ENCODE measurements around the gene PACSIN2.

The PACSIN2 gene

DNA sequence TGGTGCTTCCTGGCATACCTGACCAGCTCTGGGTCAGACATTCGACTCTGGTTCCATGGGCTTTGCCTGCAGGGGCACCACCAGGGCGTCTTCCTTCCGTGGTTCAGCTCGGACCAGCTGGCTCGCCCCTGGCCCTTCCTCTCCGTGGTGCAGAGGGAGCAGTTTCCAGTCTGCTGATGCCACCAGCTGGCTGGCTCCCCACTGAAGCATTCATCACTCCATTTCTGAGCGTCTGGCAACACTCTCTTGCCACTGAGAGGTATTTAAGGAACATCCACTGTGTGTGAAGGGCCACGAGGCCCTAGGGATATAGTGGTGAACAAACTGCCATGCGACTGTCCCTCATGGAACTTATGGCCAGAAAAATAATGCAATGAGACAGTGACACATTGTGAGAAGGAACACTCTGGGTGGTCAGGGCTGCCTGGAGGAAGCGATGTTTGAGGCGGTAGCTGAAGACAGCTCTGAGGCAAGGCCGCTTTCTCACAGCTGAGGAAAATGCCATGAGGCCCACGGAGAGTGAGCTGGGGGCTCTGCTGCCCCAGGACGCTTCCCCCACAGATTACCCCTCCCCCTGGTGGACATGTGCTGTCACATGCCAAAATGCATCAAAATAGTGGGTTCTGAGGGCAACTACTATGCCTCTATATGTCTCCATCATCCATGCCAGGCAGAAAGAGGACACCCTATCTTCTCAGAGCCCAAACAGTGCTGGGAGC is 113.0 kb downstream of the PACSIN2 start:
- no peak for DNase-seq

DNA sequence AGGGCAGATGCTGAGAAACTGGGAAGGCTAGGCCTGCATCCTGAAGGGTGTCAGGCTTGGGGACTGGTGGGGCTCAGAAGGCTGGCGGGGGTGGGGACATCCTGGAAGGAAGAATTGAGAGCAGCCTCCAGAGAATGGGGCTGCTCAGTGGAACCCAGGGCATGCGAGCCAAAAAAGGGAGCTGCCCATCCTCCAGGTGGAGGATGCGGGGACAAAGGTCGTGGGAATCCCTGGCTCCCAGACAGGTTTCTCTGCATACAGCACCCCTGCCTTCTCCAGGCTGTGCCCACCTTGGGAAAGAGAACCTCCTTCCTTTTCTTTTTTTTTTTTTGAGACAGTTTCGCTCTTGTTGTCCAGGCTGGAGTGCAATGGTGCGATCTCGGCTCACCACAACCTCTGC is 117.0 kb downstream of the PACSIN2 start:
- no peak for DNase-seq

DNA sequence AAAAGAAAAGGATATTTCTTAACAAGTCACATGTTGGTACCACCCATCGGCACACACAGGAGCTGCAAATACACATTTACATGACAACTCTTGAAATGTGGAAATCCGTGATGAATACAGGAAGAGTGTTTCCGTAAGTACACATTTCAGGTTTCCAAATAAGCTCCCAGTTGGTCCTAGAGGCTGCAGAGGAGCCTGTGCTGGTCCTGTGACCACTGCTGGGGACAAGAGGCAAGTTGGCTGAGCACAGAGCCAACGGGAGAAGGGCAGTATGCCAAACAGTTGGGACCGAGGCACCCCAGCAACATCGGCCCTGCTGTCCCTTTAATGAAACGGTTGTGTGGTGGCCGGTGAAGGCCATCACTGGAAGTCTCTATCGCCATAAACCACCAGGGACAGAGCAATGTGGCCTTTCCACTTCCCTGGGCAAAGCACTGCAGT is 119.4 kb downstream of the PACSIN2 start:
- DNase-seq: no peak

DNA sequence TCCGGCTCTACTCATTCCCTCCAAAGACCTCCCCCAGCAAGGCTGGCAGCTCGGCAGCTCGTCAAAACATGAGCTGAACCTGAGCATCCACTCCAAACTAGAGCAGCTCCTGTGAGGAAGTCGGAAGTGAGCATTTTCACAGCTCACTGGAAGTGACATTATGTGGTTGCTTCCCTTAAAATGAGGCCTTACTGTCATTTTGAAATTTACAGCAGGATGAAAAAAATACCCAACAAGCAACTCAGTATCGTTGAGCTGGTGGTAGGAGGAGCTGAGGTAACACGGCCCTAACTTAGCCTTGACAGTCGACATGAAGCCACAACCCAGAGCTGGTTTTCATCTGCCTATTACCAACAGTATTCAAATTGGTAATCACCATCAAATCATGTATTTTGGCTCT is 119.9 kb downstream of the PACSIN2 start:
- DNase-seq: peak; percentile 29

DNA sequence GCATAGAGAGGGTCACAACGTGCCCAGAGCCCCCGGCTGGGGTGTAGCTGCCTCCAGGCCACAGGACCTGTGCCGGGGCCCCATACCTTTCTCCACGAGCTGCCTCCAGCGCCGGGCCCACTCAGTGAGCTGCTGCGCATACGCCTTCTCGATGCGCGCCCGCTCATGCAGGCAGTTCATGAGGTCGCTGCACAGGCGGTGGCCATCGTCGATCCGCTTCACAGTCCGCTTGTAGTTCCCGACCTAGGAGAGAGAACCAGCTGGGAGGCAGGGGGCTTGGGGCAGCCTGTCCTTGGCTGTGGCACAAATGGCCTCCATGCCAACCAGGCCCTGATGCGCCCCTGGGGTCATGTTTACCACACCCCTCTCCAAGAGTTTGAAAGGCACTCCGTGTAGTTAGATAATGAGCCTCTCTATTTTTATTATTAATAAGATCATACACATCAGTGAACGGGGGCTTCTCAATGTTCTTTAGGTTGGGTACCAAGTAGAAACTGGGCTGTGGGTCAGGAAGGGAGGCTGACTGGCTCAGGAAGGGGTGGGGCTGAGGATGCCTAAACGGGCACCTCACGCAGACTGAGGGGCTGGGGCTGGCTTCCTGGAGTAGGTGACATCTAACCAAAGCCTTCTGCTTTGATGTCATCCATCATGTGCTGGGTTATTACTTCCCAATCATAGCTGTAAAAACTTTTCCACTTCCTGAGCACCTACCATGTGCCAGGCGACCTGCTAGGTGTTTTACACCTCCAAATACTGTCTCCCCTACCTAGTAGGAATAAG is 121.4 kb downstream of the PACSIN2 start:
- no peak for DNase-seq

DNA sequence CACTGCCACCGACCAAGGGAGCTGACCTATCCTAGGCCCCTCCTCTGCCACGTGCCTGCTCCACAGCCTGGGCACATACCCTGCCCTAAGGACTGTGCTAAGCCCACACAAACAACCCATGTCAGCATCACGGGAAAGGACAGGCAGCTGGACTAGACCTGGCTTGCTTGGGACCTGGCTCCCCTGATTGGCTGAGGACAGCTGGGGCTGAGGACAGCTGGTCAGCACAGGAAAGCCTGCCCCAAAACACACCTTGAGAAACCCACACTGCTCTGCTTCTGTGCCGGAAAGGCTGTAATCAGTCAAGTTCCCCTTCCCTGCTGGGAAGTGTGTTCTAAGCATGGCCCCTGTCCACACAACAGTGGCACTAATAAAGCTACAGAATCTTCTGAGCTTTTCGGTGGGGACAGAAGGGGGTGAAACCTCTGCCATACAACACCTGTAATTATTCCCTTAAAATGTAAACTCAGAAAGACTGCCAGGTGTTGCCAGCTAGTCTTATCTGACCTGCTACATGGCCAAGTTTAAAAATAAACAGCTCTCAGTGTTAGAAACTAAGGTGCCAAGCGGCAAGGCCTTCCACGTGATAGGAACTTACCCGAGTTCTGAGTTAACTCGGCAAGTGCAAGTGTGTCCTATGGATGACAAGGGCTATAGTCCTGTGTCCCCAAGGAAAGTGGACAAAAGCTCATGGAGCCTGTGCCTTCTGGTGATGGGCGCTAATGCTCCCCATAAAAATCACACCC is 122.2 kb downstream of the PACSIN2 start:
- peak; percentile 19 for DNase-seq

- DNase-seq: no peak
These were observed 122.8 kb downstream of the PACSIN2 start for GRCh38 chr22:42892156-42892555.

DNA sequence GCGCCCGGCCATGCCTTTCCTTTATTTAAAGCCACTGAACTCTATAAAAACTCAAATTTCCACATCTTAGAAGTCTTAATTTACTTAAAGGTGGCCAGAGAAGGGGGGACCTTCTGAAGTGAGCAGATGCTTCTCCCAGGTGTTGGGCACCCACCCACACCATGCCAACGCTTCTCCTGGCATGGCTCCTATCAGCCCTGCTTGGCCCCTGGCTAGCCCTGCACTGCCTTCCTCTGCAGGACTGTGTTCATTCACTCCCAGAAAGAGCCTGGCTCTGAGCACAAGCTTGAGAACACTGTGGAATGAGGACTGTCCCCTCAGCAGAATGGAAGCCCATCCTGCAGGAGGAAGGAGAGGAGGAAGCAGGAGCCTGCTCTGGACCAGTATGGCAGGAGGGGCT is 123.3 kb downstream of the PACSIN2 start:
- no peak for DNase-seq

DNA sequence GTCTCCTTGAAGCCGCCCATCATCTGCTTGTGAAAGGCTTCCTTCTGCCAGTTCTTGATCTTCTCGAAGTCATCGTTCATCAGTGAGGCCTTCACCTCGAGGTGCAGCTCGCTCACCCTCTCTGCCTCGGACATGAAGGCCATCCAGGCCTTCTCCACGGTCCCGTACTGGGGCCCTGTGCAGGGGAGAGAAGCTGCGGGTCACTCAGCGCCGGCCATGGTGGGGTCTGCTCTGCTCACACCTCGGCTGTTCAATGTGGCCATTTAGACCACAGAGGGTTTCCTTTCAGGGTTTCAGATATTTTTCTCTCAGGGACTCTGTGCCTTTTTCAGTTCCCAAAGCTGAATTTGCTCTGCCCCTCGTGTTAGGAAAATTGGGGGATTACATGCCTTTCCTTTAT is 123.9 kb downstream of the PACSIN2 start:
- DNase-seq: no peak

DNA sequence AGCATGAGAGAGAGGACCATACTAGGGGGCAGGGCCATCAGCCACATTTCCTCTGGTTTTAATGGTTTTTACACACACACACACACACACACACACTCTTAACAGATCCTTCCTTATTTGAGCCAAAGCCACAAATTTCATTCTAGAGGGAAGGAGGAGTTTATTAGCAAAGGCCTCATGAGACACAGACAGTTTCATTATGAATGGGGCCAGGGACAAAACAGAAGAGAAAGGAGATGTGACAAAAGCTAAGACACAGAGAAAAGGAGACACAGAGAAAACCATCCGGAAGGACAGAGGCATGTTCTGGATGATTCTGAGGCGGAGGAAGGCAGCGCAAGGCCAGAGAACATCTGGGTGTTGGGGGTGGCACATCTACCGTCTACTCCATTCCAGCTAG is 125.6 kb downstream of the PACSIN2 start:
- peak; percentile 44 for DNase-seq

- DNase-seq: no peak
These were observed 127.1 kb downstream of the PACSIN2 start for GRCh38 chr22:42887523-42888507.

DNA sequence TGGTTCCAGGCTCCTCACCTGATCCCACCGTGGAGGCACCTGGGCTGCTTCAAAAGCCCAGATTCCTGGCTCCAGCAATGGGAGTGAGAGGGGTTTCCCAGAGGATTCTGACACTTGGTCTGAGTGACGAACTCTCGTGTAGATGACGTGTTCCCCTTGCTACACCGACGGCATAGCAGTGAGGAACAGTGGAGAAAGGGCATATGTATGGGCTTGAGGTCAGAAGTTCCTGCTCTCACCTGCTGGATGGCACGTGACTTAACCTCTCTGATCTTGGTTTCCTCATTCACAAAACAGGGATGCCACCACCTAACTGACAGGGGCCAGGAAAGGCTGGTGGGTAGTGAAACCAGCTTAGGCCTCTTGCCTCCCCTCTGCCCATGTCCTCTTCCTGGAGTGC is 127.8 kb downstream of the PACSIN2 start:
- DNase-seq: no peak

DNA sequence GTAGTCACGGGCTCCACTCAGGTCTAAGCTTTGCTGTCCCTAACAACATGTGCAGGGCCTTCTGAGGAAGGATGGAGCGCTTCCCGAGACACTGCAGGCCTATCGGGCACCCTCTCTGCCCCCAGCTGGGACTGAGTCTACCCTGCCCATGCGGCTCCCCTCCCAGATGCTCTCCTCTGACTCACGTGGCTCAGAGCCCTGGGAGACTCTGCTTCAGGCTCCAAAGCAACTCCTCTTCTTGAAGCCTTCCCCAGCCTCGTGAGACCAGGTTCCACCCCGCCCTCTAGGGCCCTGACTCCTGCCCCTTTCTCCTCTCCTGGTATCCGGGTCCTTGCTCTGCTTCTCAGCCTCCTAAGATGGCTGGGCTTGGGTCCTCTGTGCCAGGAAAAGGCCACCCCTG is 129.5 kb downstream of the PACSIN2 start:
- DNase-seq: no peak

- DNase-seq: no peak
These were observed 130.2 kb downstream of the PACSIN2 start for GRCh38 chr22:42884616-42885375.

- no peak for DNase-seq
These were observed 131.0 kb downstream of the PACSIN2 start for GRCh38 chr22:42883970-42884369.

DNA sequence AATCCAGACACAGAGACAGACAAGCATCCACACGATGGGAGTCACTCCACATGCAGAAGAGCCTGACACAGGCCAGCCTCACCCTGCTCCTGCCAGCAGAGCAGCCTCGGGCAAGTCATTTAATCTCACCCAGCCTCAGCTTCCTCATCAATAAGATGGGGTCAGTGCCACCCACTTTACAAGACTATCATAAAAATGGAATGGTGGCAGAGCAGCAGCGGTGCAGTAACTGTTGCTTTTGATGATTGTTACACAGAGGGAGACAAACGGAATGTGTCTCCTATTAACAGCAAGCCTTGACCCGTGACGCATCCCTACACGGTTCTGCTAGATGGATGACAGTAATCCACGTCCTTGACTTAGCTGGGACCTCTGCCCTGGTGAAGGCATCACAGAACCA is 131.8 kb downstream of the PACSIN2 start:
- DNase-seq: no peak

- DNase-seq: no peak
These were observed 132.8 kb downstream of the PACSIN2 start for GRCh38 chr22:42881982-42882656.

DNA sequence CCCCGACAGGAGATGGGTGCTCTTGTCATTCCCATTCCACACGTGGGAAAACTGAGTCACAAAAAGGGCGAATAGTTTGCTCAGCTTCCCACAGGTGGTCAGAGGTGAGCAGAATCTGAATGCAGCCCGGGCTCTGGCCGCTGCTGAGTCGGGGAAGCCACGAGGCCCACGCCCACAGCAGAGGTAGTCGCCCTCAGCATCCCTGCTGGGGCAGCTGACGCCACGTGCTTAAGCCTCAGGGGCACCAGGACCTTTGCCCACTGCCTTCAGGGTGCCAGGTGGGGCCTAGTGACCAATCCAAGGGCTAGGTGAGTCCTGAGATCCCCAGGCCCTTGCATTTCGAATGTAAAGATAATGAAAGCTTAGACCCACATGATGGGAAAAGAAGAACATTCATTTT is 133.7 kb downstream of the PACSIN2 start:
- no peak for DNase-seq

DNA sequence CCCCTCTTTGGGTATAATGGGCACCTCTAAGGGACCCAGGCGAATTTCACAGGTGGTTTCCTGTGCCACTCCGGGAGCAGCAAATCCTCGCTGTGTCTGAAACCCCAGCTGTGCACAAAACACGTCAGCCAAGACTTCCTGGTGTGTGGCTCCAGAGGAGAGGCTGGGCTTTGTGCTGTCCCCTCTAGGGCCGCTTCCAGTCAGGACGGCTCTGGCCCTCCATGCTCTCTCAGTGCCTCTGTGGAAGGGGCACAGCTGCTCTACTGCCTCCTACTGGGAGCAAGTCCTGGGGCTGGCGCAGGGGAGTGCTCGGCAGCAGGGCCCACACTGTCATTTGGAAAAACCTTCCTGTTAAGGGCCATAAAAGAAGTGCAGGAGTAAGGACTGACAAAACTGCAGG is 134.1 kb downstream of the PACSIN2 start:
- no peak for DNase-seq

- no peak for DNase-seq
These were observed 135.5 kb downstream of the PACSIN2 start for GRCh38 chr22:42879371-42880021.
